GM18517 (cell line): ENCODE data around the gene PTPRG.
"Not testable (repeated sequence)": the region's sequence is repeated elsewhere in the genome, so short reads cannot be mapped to it uniquely, and the experiment has no call there.

Experiments
- ATAC-seq: cut with Tn5 transposase; IDR thresholded peaks from one replicate; pipeline ENCODE4 v1.9.1; 2021; ENCODE audit warnings: mild to moderate bottlenecking, moderate library complexity; ENCODE audit not compliant: unreplicated experiment

Gene PTPRG

GRCh38 chr3:61743067-61743466 lies 181.7 kb downstream of the PTPRG start:
- ATAC-seq: no peak

GRCh38 chr3:61743686-61744242 lies 182.4 kb downstream of the PTPRG start:
- no peak for ATAC-seq

DNA sequence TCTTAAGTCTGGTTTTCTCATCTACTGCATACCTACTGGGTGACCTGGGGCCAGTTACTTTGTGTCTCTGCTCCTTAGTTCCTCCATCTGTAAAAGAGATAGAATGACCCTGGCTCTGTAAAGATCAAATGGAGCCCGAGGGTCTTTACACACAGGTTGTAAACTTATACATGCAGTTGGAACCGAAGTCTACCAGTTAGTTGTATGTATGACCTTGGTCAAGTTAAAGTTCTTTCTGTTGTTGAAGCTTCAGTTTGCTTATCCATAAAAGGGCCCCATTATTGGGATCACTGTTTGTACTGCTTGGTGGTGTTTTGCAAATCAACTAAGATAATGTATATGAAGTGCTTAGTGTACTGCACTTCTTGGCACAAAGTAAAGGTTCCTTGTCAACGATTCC lies 186.9 kb downstream of the PTPRG start:
- no peak for ATAC-seq

GRCh38 chr3:61750766-61751165 lies 189.4 kb downstream of the PTPRG start:
- ATAC-seq: no peak

DNA sequence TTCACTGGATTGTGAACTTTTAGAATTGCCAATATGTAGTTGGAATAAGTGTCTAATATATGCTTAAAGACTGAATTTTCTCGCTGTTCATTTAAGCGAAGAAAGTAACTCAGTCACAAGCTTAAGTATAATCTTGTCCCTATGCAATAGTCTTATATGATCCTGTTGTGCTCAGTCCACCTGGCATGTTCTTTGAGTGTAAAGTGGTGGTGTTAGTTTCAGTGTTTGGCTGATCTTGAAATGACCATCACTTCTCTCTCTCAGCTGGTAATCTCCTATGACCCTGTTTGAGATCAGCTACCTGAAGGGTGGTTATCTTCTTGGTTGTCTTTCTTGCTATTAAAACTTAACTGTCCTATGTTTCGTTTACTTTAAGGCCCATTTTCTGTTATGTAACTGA lies 197.5 kb downstream of the PTPRG start:
- ATAC-seq: no peak

- not testable (repeated sequence) for ATAC-seq
Measured at GRCh38 chr3:61760783-61761182, 199.4 kb downstream of the PTPRG start.

GRCh38 chr3:61761694-61762430 lies 200.5 kb downstream of the PTPRG start:
- no peak for ATAC-seq

DNA sequence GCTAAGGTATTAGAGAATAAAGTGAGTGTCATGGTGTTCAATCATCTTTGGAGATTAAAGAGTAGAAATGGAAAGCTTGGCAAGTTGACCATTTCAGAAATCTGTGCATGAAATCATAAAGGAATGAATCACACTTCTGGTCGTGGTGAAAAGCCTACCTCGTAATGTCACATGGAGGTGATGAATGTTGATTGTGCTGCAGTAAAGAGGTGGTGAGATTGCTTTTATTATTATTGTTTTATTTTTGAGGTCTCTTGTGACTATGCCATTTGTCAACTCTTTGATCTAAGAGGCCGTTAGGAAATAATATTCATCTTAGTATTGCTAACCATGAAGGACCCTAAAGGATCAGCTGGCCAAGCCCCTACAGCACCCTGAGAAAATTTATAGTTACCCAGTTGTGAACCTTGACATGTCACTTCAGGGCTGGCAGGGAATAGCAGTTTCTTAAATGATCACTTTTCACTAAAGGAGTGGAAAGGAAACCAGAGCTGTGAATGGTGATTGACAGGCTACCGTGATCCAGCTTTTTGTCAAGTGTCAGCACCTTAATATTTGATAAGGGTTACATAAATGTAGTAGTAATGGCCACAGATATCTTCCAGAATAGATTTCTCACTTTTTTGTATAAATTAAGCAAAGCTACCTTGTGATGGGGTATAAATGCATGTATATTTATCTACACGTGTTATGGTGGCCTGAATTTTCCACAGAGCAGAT lies 203.9 kb downstream of the PTPRG start:
- no peak for ATAC-seq

DNA sequence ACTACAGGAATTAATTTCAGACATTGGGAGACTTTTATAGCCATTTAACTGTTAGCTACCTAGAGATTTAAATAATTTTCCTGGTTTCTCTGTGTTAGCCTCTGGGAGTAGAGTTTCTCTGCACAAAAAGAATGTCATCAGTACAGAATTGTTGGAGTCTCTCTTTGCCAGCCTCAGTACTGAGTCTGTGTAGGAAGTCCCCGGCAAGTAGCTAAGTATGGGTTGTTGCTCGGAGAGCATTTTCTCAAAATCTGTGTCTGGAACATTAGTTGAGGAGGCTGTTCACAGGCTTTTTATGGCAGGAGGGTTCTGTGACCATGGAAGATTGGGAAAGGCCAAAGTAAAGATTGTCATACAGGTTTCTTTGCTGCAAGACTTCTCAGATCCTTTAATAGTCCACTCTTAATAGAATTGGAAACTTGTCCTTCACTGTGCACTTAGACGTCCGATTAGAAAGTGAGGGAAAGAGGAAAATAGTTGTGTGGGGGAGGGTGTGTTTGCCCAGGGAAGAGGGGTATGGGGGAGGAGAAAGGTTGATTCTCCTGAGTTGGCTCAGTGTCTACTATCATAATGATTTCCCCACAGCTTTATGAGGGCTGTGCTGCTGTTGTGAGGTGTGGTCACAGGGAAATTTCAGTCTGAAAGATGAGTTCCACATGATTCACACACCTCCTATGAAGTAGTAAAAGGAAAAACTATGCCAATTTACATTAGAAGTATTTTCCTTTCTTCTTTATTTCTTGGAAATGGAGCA lies 207.1 kb downstream of the PTPRG start:
- ATAC-seq: no peak

- no peak for ATAC-seq
Measured at GRCh38 chr3:61769266-61769990, 208.1 kb downstream of the PTPRG start.

DNA sequence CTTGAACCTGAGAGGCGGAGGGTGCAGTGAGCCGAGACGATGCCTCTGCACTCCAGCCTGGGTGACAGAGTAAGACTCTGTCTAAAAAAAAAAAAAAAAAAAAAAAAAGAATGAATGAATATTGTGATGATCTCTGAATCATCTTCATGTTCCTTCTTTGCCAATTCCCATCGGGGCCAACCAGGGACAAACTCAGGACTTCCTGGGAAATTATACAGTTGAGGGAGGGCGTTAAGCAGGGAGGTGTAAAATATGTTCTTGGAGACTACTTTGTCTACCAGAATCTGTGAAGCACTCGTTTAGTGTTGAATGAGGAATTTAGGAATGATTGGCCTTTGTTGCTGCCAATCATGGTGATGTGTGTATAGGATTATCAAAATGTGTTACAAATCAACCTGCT lies 210.6 kb downstream of the PTPRG start:
- ATAC-seq: no peak

GRCh38 chr3:61772456-61772855 lies 211.1 kb downstream of the PTPRG start:
- no peak for ATAC-seq

DNA sequence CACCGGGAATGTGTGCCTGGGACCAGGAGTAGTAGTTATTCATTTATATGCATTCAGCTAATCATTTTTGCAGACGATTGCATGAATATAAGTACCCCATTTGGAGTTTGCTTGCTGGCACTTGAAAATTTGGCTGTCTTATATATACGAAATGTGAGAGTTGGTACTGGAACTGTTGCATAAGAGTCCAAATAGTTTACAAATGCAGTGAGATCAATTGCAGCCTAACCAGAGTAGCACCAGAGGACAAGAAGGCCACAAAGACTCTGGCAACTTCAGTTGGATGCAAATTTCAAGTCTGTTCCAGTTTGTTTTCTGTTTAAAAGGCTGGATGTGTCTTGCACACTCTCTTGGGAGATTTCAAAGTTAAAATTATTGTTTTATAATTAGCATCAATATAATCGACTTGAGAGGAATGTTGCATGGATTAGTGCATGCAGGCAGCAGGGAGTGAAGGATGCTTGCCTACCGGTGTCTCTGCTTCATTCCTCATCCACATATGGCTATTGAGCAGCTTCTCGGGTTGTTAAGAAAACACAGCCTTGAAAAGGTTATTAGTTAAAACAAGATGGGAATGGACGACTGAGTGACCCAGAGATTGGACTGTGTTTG lies 213.0 kb downstream of the PTPRG start:
- ATAC-seq: no peak

DNA sequence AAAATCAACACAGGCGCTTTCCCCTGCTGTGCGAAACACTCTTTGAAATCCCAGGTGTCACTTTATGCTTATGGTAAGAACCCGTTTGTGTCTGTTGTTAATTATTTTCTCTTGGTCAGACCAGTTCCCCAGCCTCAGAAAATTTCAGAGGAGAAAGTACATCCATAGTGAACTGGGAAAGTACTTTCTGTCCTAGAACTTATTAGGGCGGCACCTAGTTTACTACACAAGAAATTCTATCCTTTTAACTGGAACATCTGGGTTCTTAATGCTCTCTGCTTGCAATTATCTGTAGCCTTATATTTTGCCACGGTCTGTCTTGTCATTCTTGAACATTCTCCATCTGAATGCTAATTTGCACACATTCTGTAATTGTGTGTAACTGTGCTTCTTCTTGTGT lies 215.0 kb downstream of the PTPRG start:
- ATAC-seq: no peak

DNA sequence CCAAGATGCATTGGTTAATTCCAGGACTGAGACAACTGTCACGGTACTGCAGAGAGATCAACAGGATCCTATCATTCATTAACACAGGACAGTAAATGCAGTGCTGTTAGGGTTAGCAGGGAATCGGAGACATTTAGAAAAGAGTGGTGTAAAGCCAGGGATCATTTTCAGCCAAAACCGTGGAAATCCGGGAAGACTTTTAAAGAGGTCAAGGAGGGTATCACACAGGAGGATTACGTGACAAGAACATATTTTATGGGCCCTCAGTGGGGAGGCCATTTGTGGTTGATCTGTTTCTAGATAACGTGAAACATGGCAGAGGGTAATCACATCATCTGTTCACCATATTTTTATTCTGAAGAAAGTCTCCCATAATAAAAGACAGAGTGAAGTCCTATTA lies 216.1 kb downstream of the PTPRG start:
- no peak for ATAC-seq

GRCh38 chr3:61778095-61778494 lies 216.7 kb downstream of the PTPRG start:
- no peak for ATAC-seq

DNA sequence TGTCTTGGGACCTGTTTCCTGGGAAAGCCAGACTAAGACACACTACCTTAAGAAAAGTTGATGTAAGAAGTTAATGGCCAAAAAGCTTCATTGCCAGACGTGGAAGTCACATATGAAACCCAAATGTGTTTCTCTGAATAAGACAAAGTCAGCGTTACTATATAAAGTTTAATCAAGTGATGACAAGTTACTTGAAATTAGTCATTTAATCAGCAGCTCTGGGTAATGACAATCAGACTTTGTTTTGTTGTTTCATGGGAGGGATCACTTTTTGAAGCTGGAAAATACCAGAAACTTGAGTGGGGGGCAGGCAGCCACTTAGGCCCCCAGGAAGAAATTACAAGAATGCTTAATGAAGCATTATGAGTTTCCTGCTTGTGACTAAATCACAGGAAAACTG lies 218.6 kb downstream of the PTPRG start:
- ATAC-seq: no peak

- no peak for ATAC-seq
Measured at GRCh38 chr3:61780455-61781228, 219.3 kb downstream of the PTPRG start.

DNA sequence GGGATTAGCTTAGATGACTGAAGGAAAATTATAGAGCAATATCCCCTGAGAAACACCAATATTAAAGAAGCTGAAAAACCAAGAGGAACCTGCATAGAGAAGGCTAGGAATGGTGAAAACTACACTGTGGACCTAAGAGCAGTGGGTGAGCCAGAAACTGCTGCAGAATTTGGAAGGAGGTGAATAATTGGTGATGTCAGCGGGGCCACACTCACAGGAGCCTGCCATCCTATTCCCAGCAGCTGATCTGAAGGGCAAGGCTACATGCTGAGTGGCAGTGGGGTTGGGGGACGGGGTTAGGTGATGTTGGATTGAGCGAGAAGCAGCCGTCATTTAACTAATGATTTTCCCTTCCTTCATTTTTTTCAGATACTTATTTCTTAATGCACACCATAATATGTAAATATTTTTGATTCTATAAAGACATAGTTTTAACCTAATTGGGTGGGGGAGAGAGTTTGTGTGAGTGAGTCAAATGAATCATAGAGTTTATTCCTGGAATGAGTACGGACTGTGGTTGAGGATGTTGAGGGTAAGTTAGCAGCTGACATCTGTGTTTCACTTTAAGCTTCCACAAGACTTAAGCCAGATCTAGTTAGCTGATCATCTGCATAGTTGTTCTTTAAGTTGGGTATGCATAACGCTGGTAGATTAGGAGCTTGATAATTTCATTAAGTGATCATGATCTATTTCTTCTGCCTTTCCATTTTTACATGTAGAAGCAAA lies 222.8 kb downstream of the PTPRG start:
- no peak for ATAC-seq
